ENCODE results near the gene ACY1. TPM values are rescaled to one million over a fixed set of nuclear protein-coding genes. Genes with fewer than 3 reads are reported as not detected.

Gene ACY1
- total and polyA plus RNA-seq, 2 of the 13 experiments (the other 11 are each of a cell fraction or from before 2014, with no cell fraction given): 113 to 162 TPM

- no peak for TF ChIP-seq RELA (CRISPR knock-in tag; IDR thresholded peaks at IDR 0.05)
- peak; percentile 50; the same call in 1 of the 2 replicates for TF ChIP-seq NR2C2 (CRISPR knock-in tag; IDR thresholded peaks at IDR 0.05; ENCODE audit: borderline replicate concordance)
Observed at GRCh38 chr3:51950899-51951298, 32.4 kb upstream of the ACY1 start (continued).

DNA sequence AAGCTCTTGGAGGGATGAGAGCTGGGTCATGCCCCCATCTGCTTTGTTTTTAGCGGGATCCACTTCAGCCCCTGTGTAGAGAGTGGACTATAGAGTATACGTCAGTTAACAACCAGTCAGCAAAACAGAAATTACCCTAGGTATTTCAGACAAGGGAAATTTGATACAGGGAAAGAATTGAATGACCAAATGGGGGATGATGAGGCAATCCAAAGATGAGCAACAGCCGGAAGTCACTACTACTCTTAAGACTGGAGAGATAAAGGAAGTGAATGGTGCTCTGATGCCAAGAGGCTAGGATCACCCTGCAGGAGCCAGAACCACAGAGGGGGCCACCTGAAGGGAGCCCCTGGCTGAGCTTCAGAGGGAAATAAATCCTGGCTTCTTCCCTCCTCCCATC lies 29.9 kb upstream of the ACY1 start:
- intact Hi-C loops (cut with micrococcal nuclease; ENCODE audit: unreplicated experiment) (no loop called here), in situ Hi-C loops (cut with HindIII; ENCODE audit: extremely low pct_ligation_motif_present, low pct_unique_long_range_greater_than_20kb) (no loop called here)
- no peak for ATAC-seq
- FAIRE-seq: no peak
- no peak overlapping the region for H3K9ac ChIP-seq (ENCODE audit: insufficient read depth, low read depth, low read length)
- BruUV-seq (replicated peaks): no TSS peak
- no peak overlapping the region for H3K4me2 ChIP-seq (ENCODE audit: low read depth, low read length)
- no peak overlapping the region for H2AFZ ChIP-seq (ENCODE audit: low read length)
- H3K4me1 ChIP-seq (ENCODE audit: insufficient read depth, low read length): peaks cover 20% of the 10 kb centered on the region
- no peaks in the 10 kb centered on the region for H3K27me3 ChIP-seq (ENCODE audit: control insufficient read depth in 1 of 2, insufficient read depth in 2 of 2, low read length in 2 of 2)
- no peak for TF ChIP-seq ZNF24 (IDR thresholded peaks at IDR 0.05)
- peak; percentile 15 to 29; a peak in 1 of 4 replicates for TF ChIP-seq MAFK (conservative IDR thresholded peaks at IDR 0.05 in 1 of 2, IDR thresholded peaks at IDR 0.05 in 1 of 2; ENCODE audit: low read length in 2 of 2)
- no peak overlapping the region for H3K4me3 ChIP-seq (replicated peaks in 1 of 3; ENCODE audit: insufficient read depth in 1 of 3, low read depth in 2 of 3, low read length in 3 of 3)
- ChIA-PET CTCF (ENCODE audit: low intra/inter-chr PET ratio, low total read pairs) (no interaction called here), POLR2A (interaction anchor here (2.0 kb wide), 1 partner anchor 11 kb away, joined by 5 read pairs; no protein-coding TSS in a partner anchor)
- H3K27ac ChIP-seq (ENCODE audit: extremely low read length, insufficient read depth, low read length): no peak overlapping the region
- no peaks in the 10 kb centered on the region for H4K20me1 ChIP-seq (ENCODE audit: insufficient read depth, low read length)
- H3K9me3 ChIP-seq (ENCODE audit: low read length): no peaks in the 10 kb centered on the region
- H3K36me3 ChIP-seq (replicated peaks in 1 of 2; ENCODE audit: control insufficient read depth in 1 of 2, insufficient read depth in 2 of 2, low read length in 2 of 2): peaks cover 0 to 5% of the 10 kb centered on the region in 2 experiments; a peak in 1 of 5 replicates
- H3K79me2 ChIP-seq (ENCODE audit: insufficient read depth, low read length): no peaks in the 10 kb centered on the region
- 30% methylated on average over 3 of the region's 3 CpGs for WGBS (ENCODE audit: low lambda C conversion rate)
- no peak for DNase-seq (ENCODE audit: low spot score)

DNA sequence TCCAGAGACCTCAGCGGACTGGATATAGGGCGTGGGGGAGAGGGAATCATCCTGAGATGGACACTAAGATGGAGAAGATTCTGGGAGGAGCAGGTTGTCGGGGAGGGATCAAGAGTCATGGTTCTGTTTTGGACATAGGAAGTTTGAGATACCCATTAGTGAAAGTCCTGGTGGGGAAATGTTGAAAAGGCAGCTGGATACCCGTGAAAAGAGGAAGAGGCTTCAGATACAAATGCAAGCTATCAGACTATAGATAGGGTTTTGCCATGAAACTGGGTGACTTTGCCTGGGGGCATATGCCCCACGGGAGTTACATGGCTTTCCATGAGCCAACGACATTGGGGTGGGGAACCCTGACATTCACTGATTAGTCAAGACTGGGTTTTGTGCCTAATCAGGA lies 29.2 kb upstream of the ACY1 start:
- Histone ChIP-seq H3K27ac (ENCODE audit: extremely low read length, insufficient read depth, low read length) (no peak overlapping the region), H3K9me3 (ENCODE audit: low read length) (no peaks in the 10 kb centered on the region), H3K36me3 (replicated peaks in 1 of 2; ENCODE audit: control insufficient read depth in 1 of 2, insufficient read depth in 2 of 2, low read length in 2 of 2) (peaks cover 0 to 6% of the 10 kb centered on the region in 2 experiments; a peak in 2 of 5 replicates), H2AFZ (ENCODE audit: low read length) (no peak overlapping the region), H3K4me1 (ENCODE audit: insufficient read depth, low read length) (peaks cover 20% of the 10 kb centered on the region), H3K4me3 (replicated peaks in 1 of 3; ENCODE audit: insufficient read depth in 1 of 3, low read depth in 2 of 3, low read length in 3 of 3) (no peak overlapping the region), H3K27me3 (ENCODE audit: control insufficient read depth in 1 of 2, insufficient read depth in 2 of 2, low read length in 2 of 2) (no peaks in the 10 kb centered on the region), H3K79me2 (ENCODE audit: insufficient read depth, low read length) (no peaks in the 10 kb centered on the region), H3K4me2 (ENCODE audit: low read depth, low read length) (no peak overlapping the region), H3K9ac (ENCODE audit: insufficient read depth, low read depth, low read length) (no peak overlapping the region), H4K20me1 (ENCODE audit: insufficient read depth, low read length) (no peaks in the 10 kb centered on the region)
- CTCF ChIA-PET (ENCODE audit: low intra/inter-chr PET ratio, low total read pairs): no interaction called here
- intact Hi-C loops (cut with micrococcal nuclease; ENCODE audit: unreplicated experiment): no loop called here
- BruUV-seq (replicated peaks): no TSS peak
- DNase-seq (ENCODE audit: low spot score) (no peak), ATAC-seq (no peak), FAIRE-seq (no peak)
- POLR2A ChIA-PET: interaction anchor here (2.0 kb wide), 1 partner anchor 11 kb away, joined by 5 read pairs; no protein-coding TSS in a partner anchor
- TF ChIP-seq ZNF276 (CRISPR knock-in tag; IDR thresholded peaks at IDR 0.05; ENCODE audit: low read depth) (no peak), ZNF7 (CRISPR knock-in tag; IDR thresholded peaks at IDR 0.05) (no peak), MYC (CRISPR knock-in tag; IDR thresholded peaks at IDR 0.05; ENCODE audit: borderline replicate concordance) (no peak), ZNF644 (CRISPR knock-in tag; IDR thresholded peaks at IDR 0.05; ENCODE audit: low read depth) (no peak), ZNF121 (CRISPR knock-in tag; IDR thresholded peaks at IDR 0.05) (no peak), KLF9 (CRISPR knock-in tag; IDR thresholded peaks at IDR 0.05; ENCODE audit: low read depth) (no peak), SP5 (CRISPR knock-in tag; IDR thresholded peaks at IDR 0.05; ENCODE audit: borderline replicate concordance, low read depth) (no peak), MLLT10 (CRISPR knock-in tag; IDR thresholded peaks at IDR 0.05) (no peak), ZBTB44 (CRISPR knock-in tag; IDR thresholded peaks at IDR 0.05) (no peak)
- TF ChIP-seq, protein P1, sequence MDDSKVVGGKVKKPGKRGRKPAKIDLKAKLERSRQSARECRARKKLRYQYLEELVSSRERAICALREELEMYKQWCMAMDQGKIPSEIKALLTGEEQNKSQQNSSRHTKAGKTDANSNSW (CRISPR knock-in tag; IDR thresholded peaks at IDR 0.05; ENCODE audit: borderline replicate concordance): no peak
- in situ Hi-C loops (cut with HindIII; ENCODE audit: extremely low pct_ligation_motif_present, low pct_unique_long_range_greater_than_20kb): no loop called here
- WGBS (ENCODE audit: low lambda C conversion rate): 21% methylated on average over 6 of the region's 6 CpGs

All from HepG2 (cell line).